ENCODE results near the gene EIF1. TPM values are rescaled to one million over a fixed set of nuclear protein-coding genes. Genes with fewer than 3 reads are reported as not detected.

EIF1 gene
- total RNA-seq, 1 experiment from 2014 or later, result 481 TPM

DNA sequence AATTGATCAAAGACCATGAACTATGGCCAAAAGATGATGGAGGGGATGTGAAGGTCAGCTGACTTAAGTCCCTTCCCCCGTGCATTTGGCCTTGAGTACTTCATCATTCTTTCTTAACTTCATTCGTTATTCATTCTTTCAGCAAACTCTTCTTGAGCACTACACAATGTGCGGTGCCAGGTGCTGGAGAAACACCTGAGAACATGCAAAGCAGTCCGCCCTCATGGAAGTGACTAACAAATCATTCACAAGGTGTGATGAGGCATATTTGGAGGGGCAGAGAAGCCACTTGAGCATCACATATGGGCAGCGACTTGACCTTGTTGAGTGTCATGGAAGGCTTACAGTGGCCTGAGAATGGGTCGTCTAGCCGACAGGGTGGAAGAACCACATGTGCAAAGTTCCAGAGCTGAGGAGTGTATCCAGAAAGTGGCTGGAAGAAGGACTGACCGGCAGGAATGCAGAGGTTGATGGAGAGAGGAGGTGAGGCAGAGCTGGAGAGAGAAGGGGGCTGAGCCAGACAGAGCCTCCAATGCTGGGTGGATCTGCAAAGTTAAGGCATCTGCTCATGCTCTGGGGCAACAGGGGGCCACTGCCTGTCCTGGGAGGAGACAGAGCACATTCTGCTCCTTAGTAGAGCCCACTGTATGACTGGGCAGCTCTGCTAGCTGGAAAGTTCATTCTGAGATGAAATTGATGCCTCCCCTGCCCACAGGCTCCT is 25.1 kb upstream of the EIF1 start:
- ChIA-PET CTCF (interaction anchor here (0.6 to 10.0 kb wide), 52 partner anchors 10 to 1048 kb away, joined by 3 to 380 read pairs (median 7); partner anchors contain the start of genes EIF1, JUP, KRT13 and KRT17), POLR2A (no interaction called here)
- Mint-ChIP-seq H3K4me1 (peaks cover 20% of the 10 kb centered on the region), H3K27ac (no peak overlapping the region), H3K36me3 (no peaks in the 10 kb centered on the region), H3K4me3 (no peak overlapping the region), H3K9me3 (no peaks in the 10 kb centered on the region), H3K27me3 (ENCODE audit: low read depth) (peaks cover 17% of the 10 kb centered on the region)
- ATAC-seq (no peak), DNase-seq (ENCODE audit: low spot score) (no peak)
- no peak for TF ChIP-seq HMGA2 (CRISPR knock-in tag; IDR thresholded peaks at IDR 0.05)
- TF ChIP-seq ZBTB43 (CRISPR knock-in tag; IDR thresholded peaks at IDR 0.05), result no peak
- TF ChIP-seq SMAD4 (CRISPR knock-in tag; IDR thresholded peaks at IDR 0.05), result no peak
- no peak for TF ChIP-seq ZNF425 (CRISPR knock-in tag; conservative IDR thresholded peaks at IDR 0.05)
- TF ChIP-seq ZNF138 (CRISPR knock-in tag; conservative IDR thresholded peaks at IDR 0.05), result no peak
- no peak for TF ChIP-seq GRHL2 (CRISPR knock-in tag; IDR thresholded peaks at IDR 0.05; ENCODE audit: insufficient replicate concordance, severe bottlenecking)
- no peak for TF ChIP-seq NFE2L1 (CRISPR knock-in tag; IDR thresholded peaks at IDR 0.05)
- no peak for TF ChIP-seq ZNF396 (CRISPR knock-in tag; IDR thresholded peaks at IDR 0.05; ENCODE audit: borderline replicate concordance)
- no peak for TF ChIP-seq CREB1 (CRISPR knock-in tag; IDR thresholded peaks at IDR 0.05)
- no peak for TF ChIP-seq JUN (CRISPR knock-in tag; IDR thresholded peaks at IDR 0.05)
- no peak for TF ChIP-seq OVOL2 (CRISPR knock-in tag; IDR thresholded peaks at IDR 0.05; ENCODE audit: borderline replicate concordance)
- no peak for TF ChIP-seq ZNF281 (CRISPR knock-in tag; IDR thresholded peaks at IDR 0.05)
- TF ChIP-seq, protein P1, sequence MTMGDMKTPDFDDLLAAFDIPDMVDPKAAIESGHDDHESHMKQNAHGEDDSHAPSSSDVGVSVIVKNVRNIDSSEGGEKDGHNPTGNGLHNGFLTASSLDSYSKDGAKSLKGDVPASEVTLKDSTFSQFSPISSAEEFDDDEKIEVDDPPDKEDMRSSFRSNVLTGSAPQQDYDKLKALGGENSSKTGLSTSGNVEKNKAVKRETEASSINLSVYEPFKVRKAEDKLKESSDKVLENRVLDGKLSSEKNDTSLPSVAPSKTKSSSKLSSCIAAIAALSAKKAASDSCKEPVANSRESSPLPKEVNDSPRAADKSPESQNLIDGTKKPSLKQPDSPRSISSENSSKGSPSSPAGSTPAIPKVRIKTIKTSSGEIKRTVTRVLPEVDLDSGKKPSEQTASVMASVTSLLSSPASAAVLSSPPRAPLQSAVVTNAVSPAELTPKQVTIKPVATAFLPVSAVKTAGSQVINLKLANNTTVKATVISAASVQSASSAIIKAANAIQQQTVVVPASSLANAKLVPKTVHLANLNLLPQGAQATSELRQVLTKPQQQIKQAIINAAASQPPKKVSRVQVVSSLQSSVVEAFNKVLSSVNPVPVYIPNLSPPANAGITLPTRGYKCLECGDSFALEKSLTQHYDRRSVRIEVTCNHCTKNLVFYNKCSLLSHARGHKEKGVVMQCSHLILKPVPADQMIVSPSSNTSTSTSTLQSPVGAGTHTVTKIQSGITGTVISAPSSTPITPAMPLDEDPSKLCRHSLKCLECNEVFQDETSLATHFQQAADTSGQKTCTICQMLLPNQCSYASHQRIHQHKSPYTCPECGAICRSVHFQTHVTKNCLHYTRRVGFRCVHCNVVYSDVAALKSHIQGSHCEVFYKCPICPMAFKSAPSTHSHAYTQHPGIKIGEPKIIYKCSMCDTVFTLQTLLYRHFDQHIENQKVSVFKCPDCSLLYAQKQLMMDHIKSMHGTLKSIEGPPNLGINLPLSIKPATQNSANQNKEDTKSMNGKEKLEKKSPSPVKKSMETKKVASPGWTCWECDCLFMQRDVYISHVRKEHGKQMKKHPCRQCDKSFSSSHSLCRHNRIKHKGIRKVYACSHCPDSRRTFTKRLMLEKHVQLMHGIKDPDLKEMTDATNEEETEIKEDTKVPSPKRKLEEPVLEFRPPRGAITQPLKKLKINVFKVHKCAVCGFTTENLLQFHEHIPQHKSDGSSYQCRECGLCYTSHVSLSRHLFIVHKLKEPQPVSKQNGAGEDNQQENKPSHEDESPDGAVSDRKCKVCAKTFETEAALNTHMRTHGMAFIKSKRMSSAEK (CRISPR knock-in tag; IDR thresholded peaks at IDR 0.05; ENCODE audit: borderline replicate concordance), result no peak
- TF ChIP-seq TEAD4 (CRISPR knock-in tag; IDR thresholded peaks at IDR 0.05), result no peak
- TF ChIP-seq ESRRA (CRISPR knock-in tag; IDR thresholded peaks at IDR 0.05; ENCODE audit: borderline replicate concordance), result no peak

Data from WTC11 (cell line).